ENCODE measurements around the gene HIGD2A. TPM values are rescaled to one million over a fixed set of nuclear protein-coding genes. Genes with fewer than 3 reads are reported as not detected.
"Not testable (repeated sequence)": the region's sequence is repeated elsewhere in the genome, so short reads cannot be mapped to it uniquely, and the experiment has no call there.

HIGD2A gene
- total RNA-seq, 2 experiments from 2014 or later, result 129 to 142 TPM

DNA sequence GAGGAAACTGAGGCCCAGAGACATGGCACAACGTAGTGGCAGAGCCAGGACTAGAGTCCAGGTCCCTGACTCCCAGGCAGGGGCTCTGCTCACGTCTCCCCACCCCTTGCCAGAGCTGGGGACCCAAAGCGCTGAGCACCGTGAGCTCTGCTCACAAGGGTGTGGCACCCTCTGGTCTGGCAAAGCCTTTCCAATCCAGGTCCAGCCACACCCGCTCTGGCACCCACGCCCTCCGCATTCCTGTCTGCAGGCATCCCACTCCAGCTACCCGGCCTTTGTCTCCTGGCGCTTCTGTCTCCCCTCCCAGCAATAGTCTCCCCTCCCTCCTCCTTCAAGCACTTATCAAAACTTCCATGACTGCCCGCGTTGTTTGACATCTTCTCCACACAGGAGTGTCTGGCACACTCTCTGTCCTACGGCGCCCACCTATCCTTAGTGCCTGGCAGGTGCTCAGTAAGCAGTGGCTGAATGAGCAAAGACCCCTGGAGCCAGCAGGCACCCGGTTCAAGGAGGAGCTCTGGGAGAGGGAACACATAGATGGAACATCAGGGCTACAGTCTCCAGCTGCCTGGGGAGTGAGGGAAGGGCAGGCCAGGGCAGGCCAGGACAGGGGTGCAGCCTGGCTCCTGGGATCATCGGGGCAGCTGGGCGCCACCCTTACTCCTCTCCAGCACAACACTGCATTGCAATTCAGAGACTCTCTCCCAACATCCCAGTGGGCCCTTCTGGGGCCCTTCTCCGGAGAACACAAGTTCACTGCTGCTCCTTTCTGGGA is 12.0 kb downstream of the HIGD2A start:
- Mint-ChIP-seq H3K27ac (no peak overlapping the region), H3K4me3 (no peak overlapping the region), H3K4me1 (ENCODE audit: low read depth) (no peaks in the 10 kb centered on the region), H3K27me3 (ENCODE audit: low read depth) (no peaks in the 10 kb centered on the region), H3K36me3 (ENCODE audit: low read depth) (peaks cover 2% of the 10 kb centered on the region), H3K9me3 (ENCODE audit: insufficient read depth) (no peaks in the 10 kb centered on the region)
- ChIA-PET CTCF (no interaction called here), POLR2A (no interaction called here)
- DNase-seq (no peak), ATAC-seq (no peak)

DNA sequence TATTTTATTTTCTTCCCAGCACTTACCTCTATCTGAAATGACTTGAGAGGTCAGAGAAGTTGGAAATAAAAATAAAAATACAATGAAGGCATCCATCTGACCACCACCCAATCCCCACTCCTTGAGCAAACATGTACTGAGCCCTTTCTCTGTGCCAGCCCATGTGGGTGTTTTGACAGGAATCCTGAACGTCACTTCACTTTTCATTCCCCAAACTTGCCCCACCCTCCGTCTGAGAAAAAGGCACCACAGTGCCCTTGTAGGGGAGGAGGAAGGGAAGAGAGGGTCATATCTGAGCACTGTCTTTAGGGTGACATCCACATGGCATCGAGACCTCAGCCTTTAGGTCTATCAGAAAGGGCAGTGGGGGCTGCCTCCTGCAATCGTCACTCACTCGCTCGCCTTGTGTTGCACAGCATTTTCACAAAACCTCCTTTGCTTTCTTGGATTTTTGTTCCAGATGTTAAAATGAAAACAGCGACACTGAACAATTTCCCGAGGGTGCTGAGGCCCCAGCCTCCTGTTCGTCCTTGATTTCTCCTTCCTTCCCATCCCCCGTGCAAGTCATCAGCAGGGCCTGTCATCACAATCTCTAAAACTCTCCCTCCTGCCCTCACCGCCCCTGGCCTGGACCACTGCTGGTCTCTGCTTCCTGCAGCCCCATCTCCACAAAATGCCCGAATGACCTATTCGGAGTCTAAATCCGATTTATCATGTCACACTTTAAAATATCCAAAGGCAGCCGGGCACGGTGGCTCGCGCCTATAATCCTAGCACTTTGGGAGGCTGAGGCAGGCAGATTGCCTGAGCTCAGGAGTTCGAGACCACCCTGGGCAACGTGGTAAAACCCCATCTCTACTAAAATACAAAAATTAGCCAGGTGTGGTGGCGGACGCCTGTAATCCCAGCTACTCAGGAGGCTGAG is 13.0 kb downstream of the HIGD2A start:
- ChIA-PET POLR2A (no interaction called here), CTCF (no interaction called here)
- Mint-ChIP-seq H3K4me1 (ENCODE audit: low read depth) (no peaks in the 10 kb centered on the region), H3K9me3 (ENCODE audit: insufficient read depth) (no peaks in the 10 kb centered on the region), H3K36me3 (ENCODE audit: low read depth) (peaks cover 5% of the 10 kb centered on the region), H3K27ac (no peak overlapping the region), H3K27me3 (ENCODE audit: low read depth) (no peaks in the 10 kb centered on the region), H3K4me3 (no peak overlapping the region)
- no peak for ATAC-seq
- DNase-seq, result no peak

DNA sequence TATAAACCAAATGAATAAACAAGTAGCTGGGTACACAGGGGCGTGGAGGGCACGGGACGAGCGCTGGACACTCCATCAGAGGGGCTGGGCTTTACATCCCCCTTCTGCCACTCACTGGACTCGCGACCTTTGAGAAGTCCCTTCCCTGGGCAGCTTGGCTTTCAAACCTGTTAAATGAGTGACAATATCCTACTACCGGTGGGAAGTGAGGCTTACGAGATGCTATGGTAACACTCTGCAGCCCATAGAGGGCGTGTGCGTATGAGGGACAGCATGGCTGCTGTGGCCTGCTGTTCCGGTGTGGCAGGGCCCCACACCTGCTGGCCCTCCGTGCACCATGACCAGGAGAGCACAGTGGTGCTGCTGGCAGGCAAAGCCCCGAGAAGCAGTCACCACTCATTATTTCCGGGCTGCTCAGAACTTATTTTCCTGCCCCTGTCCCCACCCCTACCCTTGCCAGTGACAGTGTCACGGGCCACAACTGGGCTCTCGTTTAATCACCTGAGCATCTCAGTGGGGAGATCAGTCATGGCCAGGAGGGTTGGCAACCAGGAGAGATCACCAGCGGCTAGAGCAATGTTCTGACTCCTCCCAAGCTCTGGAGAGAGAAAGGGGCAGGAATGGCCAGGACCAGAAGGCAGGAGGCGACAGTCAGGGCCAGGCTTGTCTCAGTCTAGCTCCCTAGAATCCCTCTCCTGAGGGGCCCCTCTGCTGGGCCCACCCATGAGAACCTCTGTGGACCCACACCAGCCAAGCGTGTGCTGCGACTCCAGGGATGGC is 17.3 kb downstream of the HIGD2A start:
- DNase-seq (no peak), ATAC-seq (no peak)
- H3K27me3 Mint-ChIP-seq (ENCODE audit: low read depth), result no peaks in the 10 kb centered on the region
- H3K36me3 Mint-ChIP-seq (ENCODE audit: low read depth), result peaks cover 14% of the 10 kb centered on the region
- ChIA-PET CTCF (interaction anchor here (0.9 to 4.3 kb wide), 2 partner anchors 11 to 25 kb away, joined by 3 to 19 read pairs; partner anchors contain the start of gene CLTB), POLR2A (interaction anchor here (1.1 kb wide), 1 partner anchor 10 kb away, joined by 5 read pairs; no protein-coding TSS in a partner anchor)
- no peak overlapping the region for H3K27ac Mint-ChIP-seq
- no peaks in the 10 kb centered on the region for H3K4me1 Mint-ChIP-seq (ENCODE audit: low read depth)
- no peak overlapping the region for H3K4me3 Mint-ChIP-seq
- H3K9me3 Mint-ChIP-seq (ENCODE audit: insufficient read depth), result no peaks in the 10 kb centered on the region

DNA sequence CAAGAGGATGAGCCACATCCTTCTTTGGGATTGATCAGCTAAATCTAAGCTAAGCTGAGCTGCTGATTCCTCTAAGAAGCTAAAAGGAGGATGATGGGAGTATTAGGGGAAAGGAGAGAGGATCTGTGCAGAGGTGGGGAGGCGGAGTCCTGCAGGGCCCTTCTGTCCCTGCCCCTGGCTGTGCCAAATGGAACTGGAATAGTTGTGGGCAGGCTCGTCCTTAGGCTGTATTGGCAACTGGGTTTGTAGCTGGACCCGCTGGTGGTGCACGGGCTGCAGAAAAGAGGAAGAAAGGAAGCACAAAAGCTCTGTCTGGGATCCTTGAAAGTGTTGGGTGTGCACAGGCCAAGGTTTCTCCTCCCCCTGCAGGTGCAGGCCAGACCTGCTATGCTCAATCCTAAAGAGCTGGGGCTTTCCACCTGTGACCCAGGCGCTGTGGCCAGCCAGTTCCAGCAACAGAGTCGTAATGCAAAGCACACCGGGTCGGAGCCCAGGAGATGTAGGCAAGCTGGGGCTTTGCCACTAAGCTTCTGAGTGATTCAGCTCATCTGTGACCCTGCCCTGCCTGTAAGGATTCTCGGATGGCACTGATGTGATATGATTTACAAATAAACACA is 18.0 kb downstream of the HIGD2A start:
- H3K27me3 Mint-ChIP-seq (ENCODE audit: low read depth), result no peaks in the 10 kb centered on the region
- no peaks in the 10 kb centered on the region for H3K9me3 Mint-ChIP-seq (ENCODE audit: insufficient read depth)
- ChIA-PET CTCF (interaction anchor here (0.8 to 4.3 kb wide), 3 partner anchors 10 to 677 kb away, joined by 3 to 19 read pairs (median 3); partner anchors contain the start of gene CLTB), POLR2A (interaction anchor here (1.1 kb wide), 1 partner anchor 9 kb away, joined by 5 read pairs; no protein-coding TSS in a partner anchor)
- peak overlapping the region; percentile 30 for H3K27ac Mint-ChIP-seq
- H3K4me1 Mint-ChIP-seq (ENCODE audit: low read depth), result no peaks in the 10 kb centered on the region
- DNase-seq, result no peak
- H3K4me3 Mint-ChIP-seq, result no peak overlapping the region
- no peak for ATAC-seq
- H3K36me3 Mint-ChIP-seq (ENCODE audit: low read depth), result peaks cover 14% of the 10 kb centered on the region

DNA sequence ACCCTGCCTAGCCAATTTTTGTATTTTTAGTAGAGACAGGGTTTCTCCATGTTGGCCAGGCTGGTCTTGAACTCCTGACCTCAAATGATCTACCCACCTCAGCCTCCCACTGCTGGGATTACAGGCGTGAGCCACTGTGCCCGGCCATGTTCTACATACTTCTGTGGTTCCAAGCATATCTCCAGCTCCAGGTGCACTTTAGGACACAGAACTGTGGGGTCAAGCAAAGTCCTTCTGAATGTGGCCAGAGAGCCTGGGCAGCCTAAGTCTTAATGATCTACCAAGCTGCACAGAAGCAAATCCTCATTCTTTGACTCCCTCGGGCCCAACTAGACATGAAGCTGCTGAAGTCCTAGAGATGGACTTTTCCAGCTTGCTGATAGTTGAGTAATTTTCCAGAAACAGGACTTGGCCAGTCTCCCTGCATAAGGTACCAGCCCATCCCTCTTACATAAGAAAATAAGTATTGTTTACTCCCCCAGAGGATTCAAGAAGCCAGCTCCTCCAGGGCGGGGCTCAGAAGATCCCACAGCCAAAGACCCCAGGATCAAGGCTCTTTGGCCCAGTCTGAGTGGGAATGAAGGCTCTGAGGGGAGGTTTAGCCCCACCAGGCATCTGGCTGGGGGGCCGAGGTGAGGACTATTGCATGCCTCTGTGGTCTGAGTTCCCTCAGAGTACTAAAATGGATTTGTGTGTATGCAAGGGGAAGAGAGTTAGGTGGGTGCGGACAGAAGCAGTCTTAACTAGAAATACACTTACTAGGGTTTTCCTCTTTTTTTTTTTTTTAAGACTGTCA is 19.1 kb downstream of the HIGD2A start:
- POLR2A ChIA-PET, result no interaction called here
- ATAC-seq (no peak), DNase-seq (no peak)
- Mint-ChIP-seq H3K36me3 (ENCODE audit: low read depth) (peaks cover 14% of the 10 kb centered on the region), H3K4me1 (ENCODE audit: low read depth) (peaks cover 1% of the 10 kb centered on the region), H3K27ac (no peak overlapping the region), H3K27me3 (ENCODE audit: low read depth) (no peaks in the 10 kb centered on the region), H3K4me3 (no peak overlapping the region), H3K9me3 (ENCODE audit: insufficient read depth) (no peaks in the 10 kb centered on the region)
- CTCF ChIA-PET, result interaction anchor here (1.3 to 4.3 kb wide), 2 partner anchors 9 to 678 kb away, joined by 3 to 19 read pairs; partner anchors contain the start of gene CLTB

DNA sequence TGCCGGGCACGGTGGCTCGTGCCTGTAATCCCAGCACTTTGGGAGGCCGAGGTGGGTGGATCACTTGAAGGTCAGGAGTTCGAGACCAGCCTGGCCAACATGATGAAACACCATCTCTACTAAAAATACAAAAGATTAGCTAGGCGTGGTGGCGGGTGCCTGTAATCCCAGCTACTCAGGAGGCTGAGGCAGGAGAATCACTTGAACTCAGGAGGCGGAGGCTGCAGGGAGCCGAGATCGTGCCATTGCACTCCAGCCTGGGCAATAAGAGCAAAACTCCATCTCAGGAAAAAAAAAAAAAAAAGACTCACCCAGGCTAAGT is 19.7 kb downstream of the HIGD2A start:
- CTCF ChIA-PET, result interaction anchor here (1.3 to 4.3 kb wide), 2 partner anchors 8 to 679 kb away, joined by 3 to 19 read pairs; partner anchors contain the start of gene CLTB
- POLR2A ChIA-PET; H3K4me1 Mint-ChIP-seq (ENCODE audit: low read depth): not testable (repeated sequence)

DNA sequence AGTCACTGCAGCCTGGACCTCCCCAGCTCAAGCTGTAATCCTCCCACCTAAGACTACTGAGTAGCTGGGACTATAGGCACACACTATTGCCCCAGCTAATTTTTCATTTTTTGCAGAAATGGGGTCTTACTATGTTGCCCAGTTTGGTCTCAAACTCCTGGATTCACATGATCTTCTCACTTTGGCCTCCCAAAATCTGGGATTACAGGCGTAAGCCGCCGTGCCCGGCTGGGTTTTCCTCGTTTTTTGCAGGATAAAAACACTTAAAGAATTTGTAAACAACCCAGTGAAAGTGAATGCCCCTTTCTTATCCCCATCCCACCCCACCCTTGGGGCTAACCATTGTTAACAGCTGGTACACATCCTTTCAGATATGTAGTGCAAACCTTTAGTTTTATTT is 20.0 kb downstream of the HIGD2A start:
- peaks cover 14% of the 10 kb centered on the region for H3K36me3 Mint-ChIP-seq (ENCODE audit: low read depth)
- peaks cover 5% of the 10 kb centered on the region for H3K4me1 Mint-ChIP-seq (ENCODE audit: low read depth)
- no peak for DNase-seq
- no peak overlapping the region for H3K27ac Mint-ChIP-seq
- no peak for ATAC-seq
- CTCF ChIA-PET, result interaction anchor here (0.8 to 1.3 kb wide), 2 partner anchors 39 to 679 kb away, joined by 3 read pairs; no protein-coding TSS in a partner anchor
- H3K4me3 Mint-ChIP-seq, result no peak overlapping the region
- POLR2A ChIA-PET, result no interaction called here
- H3K27me3 Mint-ChIP-seq (ENCODE audit: low read depth), result no peaks in the 10 kb centered on the region
- H3K9me3 Mint-ChIP-seq (ENCODE audit: insufficient read depth), result no peaks in the 10 kb centered on the region

More for the DNA sequence above, 19.7 kb downstream of the HIGD2A start:
- H3K4me3 Mint-ChIP-seq; H3K9me3 Mint-ChIP-seq (ENCODE audit: insufficient read depth); H3K27ac Mint-ChIP-seq; H3K27me3 Mint-ChIP-seq (ENCODE audit: low read depth); ATAC-seq; DNase-seq: not testable (repeated sequence)
- peaks cover 14% of the 10 kb centered on the region for H3K36me3 Mint-ChIP-seq (ENCODE audit: low read depth)

DNA sequence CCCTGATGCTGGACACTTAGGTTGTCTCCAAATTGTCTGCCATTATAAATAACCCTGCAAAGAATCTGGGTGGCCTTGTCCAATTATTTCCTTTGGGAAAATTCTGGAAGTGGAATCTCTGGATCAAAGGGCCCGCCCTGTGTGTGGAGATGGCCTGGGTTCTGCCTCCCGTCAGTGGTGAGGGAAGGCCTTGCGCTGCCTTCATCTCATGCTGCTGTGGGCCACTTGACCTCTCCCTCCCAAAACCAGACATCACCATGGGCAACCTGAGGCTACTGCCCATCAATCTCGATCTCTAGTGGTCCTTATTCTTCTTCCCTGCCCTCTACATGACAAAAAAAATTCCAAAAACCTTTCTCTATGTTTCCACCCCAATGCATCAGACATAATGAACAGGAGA is 21.2 kb downstream of the HIGD2A start:
- Mint-ChIP-seq H3K36me3 (ENCODE audit: low read depth) (peaks cover 14% of the 10 kb centered on the region), H3K4me3 (no peak overlapping the region), H3K27me3 (ENCODE audit: low read depth) (no peaks in the 10 kb centered on the region), H3K9me3 (ENCODE audit: insufficient read depth) (no peaks in the 10 kb centered on the region), H3K4me1 (ENCODE audit: low read depth) (peaks cover 13% of the 10 kb centered on the region), H3K27ac (no peak overlapping the region)
- DNase-seq, result no peak
- no peak for ATAC-seq
- CTCF ChIA-PET, result interaction anchor here (1.4 kb wide), 1 partner anchor 38 kb away, joined by 5 read pairs; no protein-coding TSS in a partner anchor
- POLR2A ChIA-PET, result interaction anchor here (0.5 to 1.3 kb wide), 3 partner anchors 20 to 733 kb away, joined by 3 to 5 read pairs (median 4); partner anchors contain the start of gene FAF2

DNA sequence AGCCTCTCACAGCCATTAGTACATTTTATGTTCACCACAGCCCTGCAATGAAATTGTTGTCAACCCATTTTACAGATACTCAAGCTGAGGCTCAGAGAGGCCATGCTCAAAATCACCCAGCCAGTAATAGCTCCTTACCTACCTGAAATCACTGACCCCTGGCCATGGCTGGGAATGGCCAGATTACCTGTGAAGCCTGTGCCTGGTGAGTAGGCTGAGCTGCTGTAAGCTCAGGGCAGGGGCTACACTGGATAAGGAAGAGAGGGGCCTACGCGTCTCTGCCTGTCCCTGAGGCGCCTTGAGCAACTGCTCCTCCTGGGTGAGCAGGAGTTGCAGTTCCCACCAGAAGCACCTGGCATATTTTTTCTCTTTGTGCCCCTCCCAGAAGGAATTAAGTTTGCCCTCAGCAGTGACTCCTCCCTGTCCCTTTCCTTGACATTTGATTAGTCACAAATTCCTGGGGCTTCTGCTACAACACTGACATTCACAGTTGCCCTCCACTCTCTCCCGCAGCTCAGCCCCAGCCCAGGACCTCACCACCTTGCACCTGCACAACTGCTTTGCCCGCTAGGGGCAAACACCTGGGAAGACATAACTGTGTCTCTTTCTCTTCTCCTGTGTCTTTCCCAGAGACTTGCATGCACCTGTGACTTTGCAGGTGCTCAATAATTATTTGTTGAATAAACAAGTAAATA is 22.1 kb downstream of the HIGD2A start:
- DNase-seq (no peak), ATAC-seq (no peak)
- Mint-ChIP-seq H3K27ac (no peak overlapping the region), H3K36me3 (ENCODE audit: low read depth) (peaks cover 14% of the 10 kb centered on the region), H3K4me1 (ENCODE audit: low read depth) (peaks cover 20% of the 10 kb centered on the region), H3K4me3 (no peak overlapping the region), H3K9me3 (ENCODE audit: insufficient read depth) (no peaks in the 10 kb centered on the region), H3K27me3 (ENCODE audit: low read depth) (no peaks in the 10 kb centered on the region)
- ChIA-PET CTCF (interaction anchor here (1.4 kb wide), 1 partner anchor 37 kb away, joined by 5 read pairs; no protein-coding TSS in a partner anchor), POLR2A (interaction anchor here (0.5 to 1.3 kb wide), 2 partner anchors 37 to 734 kb away, joined by 4 to 5 read pairs; partner anchors contain the start of gene FAF2)
